NB4 (cell line): ENCODE data around the gene NEU3.

ENCODE experiments used
- CTCF ChIP-seq: IDR thresholded peaks from one replicate; pipeline ENCODE4 v1.5.1; 2012; ENCODE audit warnings: low read depth, low read length
- MYC ChIP-seq: IDR thresholded peaks from 2 replicates; pipeline ENCODE4 v1.6.1; 2011; ENCODE audit warnings: low read depth, low read length
- POLR2A ChIP-seq: IDR thresholded peaks from 2 replicates; pipeline ENCODE4 v1.6.1; 2011; ENCODE audit warnings: mild to moderate bottlenecking; ENCODE audit not compliant: insufficient read length; ENCODE audit errors: extremely low read depth
- TF ChIP-seq, protein P1 (sequence below): IDR thresholded peaks from 2 replicates; pipeline ENCODE4 v1.6.1; 2011; ENCODE audit warnings: low read depth, low read length

DNA sequence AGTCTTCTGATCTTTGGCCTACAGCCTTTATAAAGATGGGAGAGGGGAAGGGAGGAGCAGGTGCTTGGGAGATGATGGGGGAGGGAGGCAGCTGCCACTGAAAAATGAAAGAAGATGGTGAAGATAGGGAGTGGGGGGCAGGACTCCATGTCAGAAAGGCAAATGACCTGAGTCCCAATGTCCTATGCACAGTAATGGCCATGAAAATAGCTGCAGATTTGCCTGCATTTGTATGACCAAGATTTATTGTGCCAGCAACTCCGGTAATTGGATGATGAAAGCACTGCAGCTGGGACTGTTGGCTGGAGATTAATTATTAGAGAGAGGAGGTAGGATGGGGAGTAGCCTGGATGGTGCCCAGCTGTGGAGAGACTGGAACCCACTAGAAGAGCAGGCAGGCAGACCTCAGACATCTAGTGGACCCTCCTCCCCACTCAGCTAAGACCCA, 36.1 kb downstream of the NEU3 start:
- TF ChIP-seq POLR2A (no peak), CTCF (no peak), MYC (no peak)
- TF ChIP-seq, protein P1, sequence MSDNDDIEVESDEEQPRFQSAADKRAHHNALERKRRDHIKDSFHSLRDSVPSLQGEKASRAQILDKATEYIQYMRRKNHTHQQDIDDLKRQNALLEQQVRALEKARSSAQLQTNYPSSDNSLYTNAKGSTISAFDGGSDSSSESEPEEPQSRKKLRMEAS: no peak
